Measurements from ENCODE around the gene CEP128. TPM values are rescaled to one million over a fixed set of nuclear protein-coding genes. Genes with fewer than 3 reads are reported as not detected.

The CEP128 gene
- total RNA-seq, 1 experiment from 2014 or later = 29.3 TPM

- no peak overlapping the region for H3K4me2 ChIP-seq
- ChIA-PET POLR2A (ENCODE audit: unreplicated experiment) (no interaction called here), CTCF (no interaction called here)
- BruUV-seq (replicated peaks) = no TSS peak
- H3K9me2 ChIP-seq (ENCODE audit: insufficient read depth) = no peaks in the 10 kb centered on the region
- H4K20me1 ChIP-seq (ENCODE audit: insufficient read depth) = no peaks in the 10 kb centered on the region
- H2AFZ ChIP-seq = no peak overlapping the region
- no peak for TF ChIP-seq EZH2 (IDR thresholded peaks at IDR 0.05; ENCODE audit: low read depth)
- no peak for TF ChIP-seq CTCF (conservative IDR thresholded peaks at IDR 0.05)
- H3K79me2 ChIP-seq (ENCODE audit: low read depth) = no peaks in the 10 kb centered on the region
- H3K4me3 ChIP-seq = no peak overlapping the region
- H3F3A ChIP-seq (ENCODE audit: insufficient read depth, low read depth) = no peaks in the 10 kb centered on the region
- H3K36me3 ChIP-seq (ENCODE audit: low read depth) = no peaks in the 10 kb centered on the region
- no peak for DNase-seq
- intact Hi-C loops (cut with micrococcal nuclease; ENCODE audit: unreplicated experiment) = no loop called here
- no peaks in the 10 kb centered on the region for H3K9me3 ChIP-seq (ENCODE audit: insufficient read depth, low read depth)
- no peaks in the 10 kb centered on the region for H3K4me1 ChIP-seq (replicated peaks; ENCODE audit: insufficient read depth)
- H3K27ac ChIP-seq = no peak overlapping the region
- no peaks in the 10 kb centered on the region for H3K27me3 ChIP-seq (ENCODE audit: insufficient read depth, low read depth)
These were observed 365.8 kb downstream of the CEP128 start for GRCh38 chr14:80575763-80576162.

- ChIA-PET POLR2A (ENCODE audit: unreplicated experiment) (no interaction called here), CTCF (no interaction called here)
- no peaks in the 10 kb centered on the region for H4K20me1 ChIP-seq (ENCODE audit: insufficient read depth)
- BruUV-seq (replicated peaks) = no TSS peak
- H3K36me3 ChIP-seq (ENCODE audit: low read depth) = no peaks in the 10 kb centered on the region
- DNase-seq = no peak
- TF ChIP-seq EZH2 (IDR thresholded peaks at IDR 0.05; ENCODE audit: low read depth) (no peak), CTCF (conservative IDR thresholded peaks at IDR 0.05) (no peak)
- no peak overlapping the region for H2AFZ ChIP-seq
- H3K27me3 ChIP-seq (ENCODE audit: insufficient read depth, low read depth) = no peaks in the 10 kb centered on the region
- no peaks in the 10 kb centered on the region for H3K9me2 ChIP-seq (ENCODE audit: insufficient read depth)
- peaks cover 9% of the 10 kb centered on the region for H3K4me1 ChIP-seq (replicated peaks; ENCODE audit: insufficient read depth)
- no peak overlapping the region for H3K4me2 ChIP-seq
- intact Hi-C loops (cut with micrococcal nuclease; ENCODE audit: unreplicated experiment) = no loop called here
- no peaks in the 10 kb centered on the region for H3K79me2 ChIP-seq (ENCODE audit: low read depth)
- no peak overlapping the region for H3K4me3 ChIP-seq
- H3F3A ChIP-seq (ENCODE audit: insufficient read depth, low read depth) = peaks cover 8% of the 10 kb centered on the region; the same call in 1 of the 2 replicates
- H3K27ac ChIP-seq = no peak overlapping the region
- no peaks in the 10 kb centered on the region for H3K9me3 ChIP-seq (ENCODE audit: insufficient read depth, low read depth)
These were observed 368.9 kb downstream of the CEP128 start for GRCh38 chr14:80572666-80573065.

GRCh38 chr14:80570930-80571298, 370.6 kb downstream of the CEP128 start:
- intact Hi-C loops (cut with micrococcal nuclease; ENCODE audit: unreplicated experiment) = no loop called here
- no peak overlapping the region for H2AFZ ChIP-seq
- H3K4me2 ChIP-seq = no peak overlapping the region
- no peak overlapping the region for H3K4me3 ChIP-seq
- TF ChIP-seq CTCF (conservative IDR thresholded peaks at IDR 0.05) (no peak), EZH2 (IDR thresholded peaks at IDR 0.05; ENCODE audit: low read depth) (no peak)
- no peak for DNase-seq
- no peaks in the 10 kb centered on the region for H4K20me1 ChIP-seq (ENCODE audit: insufficient read depth)
- no peaks in the 10 kb centered on the region for H3K79me2 ChIP-seq (ENCODE audit: low read depth)
- no peaks in the 10 kb centered on the region; the same call in 1 of the 2 replicates for H3K9me3 ChIP-seq (ENCODE audit: insufficient read depth, low read depth)
- H3F3A ChIP-seq (ENCODE audit: insufficient read depth, low read depth) = peaks cover 14% of the 10 kb centered on the region; the same call in 1 of the 2 replicates
- H3K4me1 ChIP-seq (replicated peaks; ENCODE audit: insufficient read depth) = peaks cover 22% of the 10 kb centered on the region
- ChIA-PET POLR2A (ENCODE audit: unreplicated experiment) (interaction anchor here (0.6 kb wide), 1 partner anchor 180 kb away, joined by 10 read pairs; no protein-coding TSS in a partner anchor), CTCF (no interaction called here)
- H3K36me3 ChIP-seq (ENCODE audit: low read depth) = no peaks in the 10 kb centered on the region
- no TSS peak for BruUV-seq (replicated peaks)
- H3K27ac ChIP-seq = no peak overlapping the region
- H3K27me3 ChIP-seq (ENCODE audit: insufficient read depth, low read depth) = no peaks in the 10 kb centered on the region
- H3K9me2 ChIP-seq (ENCODE audit: insufficient read depth) = no peaks in the 10 kb centered on the region

All from PC-9 (cell line).